ENCODE results near the gene DNAJC17.

The DNAJC17 gene

GRCh38 chr15:40793216-40793989 is 13.9 kb downstream of the DNAJC17 start:
- no peak for TF ChIP-seq CTCF (IDR thresholded peaks at IDR 0.05; ENCODE audit: insufficient read depth, low read depth, low read length, missing control alignments)
- no peak overlapping the region for H3K4me3 ChIP-seq (ENCODE audit: low read length)
- peak; percentile 97 for DNase-seq (ENCODE audit: low read depth)

DNA sequence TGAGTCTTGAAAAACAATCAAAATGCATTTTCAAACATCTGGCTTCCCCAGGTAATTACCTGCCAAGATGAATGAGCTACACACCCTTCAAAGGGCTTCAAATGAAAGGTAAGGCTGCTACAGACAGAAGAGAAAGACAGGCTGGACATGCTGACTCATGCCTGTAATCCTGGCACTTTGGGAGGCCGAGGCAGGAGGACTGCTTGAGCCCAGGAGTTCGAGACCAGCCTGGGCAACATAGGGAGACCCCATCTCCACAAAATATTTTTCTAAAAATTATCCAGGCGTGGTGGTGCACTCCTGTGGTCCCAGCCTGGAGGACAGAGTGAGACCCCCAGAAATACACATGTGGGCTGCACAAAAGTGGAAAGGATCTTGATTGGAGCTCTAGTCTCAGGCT is 14.9 kb downstream of the DNAJC17 start:
- no peak overlapping the region for H3K4me3 ChIP-seq (ENCODE audit: low read length)
- TF ChIP-seq CTCF (IDR thresholded peaks at IDR 0.05; ENCODE audit: insufficient read depth, low read depth, low read length, missing control alignments), result no peak
- DNase-seq (ENCODE audit: low read depth), result no peak

- DNase-seq (ENCODE audit: low read depth), result peak; percentile 57
- no peak for TF ChIP-seq CTCF (IDR thresholded peaks at IDR 0.05; ENCODE audit: insufficient read depth, low read depth, low read length, missing control alignments)
- no peak overlapping the region for H3K4me3 ChIP-seq (ENCODE audit: low read length)
Measured at GRCh38 chr15:40790718-40791117, 16.6 kb downstream of the DNAJC17 start.

DNA sequence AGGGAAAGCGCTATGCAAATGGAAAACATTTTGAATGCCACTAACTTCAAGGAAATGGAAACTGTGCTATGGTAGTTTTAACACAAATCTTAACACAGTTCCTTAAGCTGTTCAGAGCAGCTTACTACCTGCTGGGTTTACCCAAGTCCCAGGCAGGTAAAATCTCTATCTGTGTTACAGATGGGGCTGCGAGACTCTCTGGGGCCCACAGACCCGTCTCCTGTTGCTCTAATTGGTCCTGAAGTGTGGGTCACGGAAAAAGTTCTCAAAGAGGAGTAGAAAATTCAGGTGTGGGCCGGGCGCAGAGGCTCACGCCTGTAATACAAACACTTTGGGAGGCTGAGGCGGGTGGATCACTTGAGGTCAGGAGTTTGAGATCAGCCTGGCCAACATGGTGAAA is 17.3 kb downstream of the DNAJC17 start:
- no peak for DNase-seq (ENCODE audit: low read depth)
- no peak for TF ChIP-seq CTCF (IDR thresholded peaks at IDR 0.05; ENCODE audit: insufficient read depth, low read depth, low read length, missing control alignments)
- H3K4me3 ChIP-seq (ENCODE audit: low read length), result no peak overlapping the region

DNA sequence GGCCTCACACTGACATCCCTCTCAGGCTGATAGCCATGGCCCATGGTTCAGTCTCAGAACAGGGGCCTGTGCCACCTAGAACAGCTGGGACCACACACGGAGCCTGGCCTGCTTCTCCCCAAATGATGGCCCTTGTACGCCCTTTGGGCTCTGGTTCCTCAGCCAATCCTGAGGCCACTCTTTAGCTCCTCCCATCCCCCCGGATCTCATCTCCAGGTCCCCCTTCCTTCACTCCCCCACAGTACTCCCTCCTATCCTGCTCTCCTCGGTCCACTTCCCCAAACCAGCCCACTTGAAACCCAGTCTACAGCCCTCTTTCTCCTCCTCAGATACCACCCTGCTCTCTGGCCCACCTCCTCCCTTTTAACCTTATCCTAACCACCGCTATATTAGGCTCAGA is 18.2 kb downstream of the DNAJC17 start:
- no peak for DNase-seq (ENCODE audit: low read depth)
- no peak overlapping the region for H3K4me3 ChIP-seq (ENCODE audit: low read length)
- no peak for TF ChIP-seq CTCF (IDR thresholded peaks at IDR 0.05; ENCODE audit: insufficient read depth, low read depth, low read length, missing control alignments)

DNA sequence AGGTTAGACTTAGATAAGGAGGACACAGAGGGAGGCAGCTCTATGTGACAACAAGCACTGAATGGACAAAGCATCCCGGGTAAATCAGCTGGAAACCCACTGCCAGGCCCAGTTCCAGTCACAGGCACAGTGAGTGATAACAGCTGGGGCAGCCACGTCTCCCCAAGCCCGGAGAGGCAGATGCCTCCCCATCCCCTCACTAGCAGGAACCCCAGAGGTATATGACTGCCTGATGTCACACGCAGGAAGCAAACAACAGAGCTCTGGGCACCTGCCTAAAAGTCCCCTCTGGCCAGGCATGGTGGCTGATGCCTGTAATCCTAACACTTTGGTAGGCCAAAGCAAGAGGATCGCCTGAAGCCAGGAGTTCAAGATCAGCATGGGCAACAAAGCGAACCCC is 19.3 kb downstream of the DNAJC17 start:
- DNase-seq (ENCODE audit: low read depth), result no peak
- no peak for TF ChIP-seq CTCF (IDR thresholded peaks at IDR 0.05; ENCODE audit: insufficient read depth, low read depth, low read length, missing control alignments)
- H3K4me3 ChIP-seq (ENCODE audit: low read length), result no peak overlapping the region

DNA sequence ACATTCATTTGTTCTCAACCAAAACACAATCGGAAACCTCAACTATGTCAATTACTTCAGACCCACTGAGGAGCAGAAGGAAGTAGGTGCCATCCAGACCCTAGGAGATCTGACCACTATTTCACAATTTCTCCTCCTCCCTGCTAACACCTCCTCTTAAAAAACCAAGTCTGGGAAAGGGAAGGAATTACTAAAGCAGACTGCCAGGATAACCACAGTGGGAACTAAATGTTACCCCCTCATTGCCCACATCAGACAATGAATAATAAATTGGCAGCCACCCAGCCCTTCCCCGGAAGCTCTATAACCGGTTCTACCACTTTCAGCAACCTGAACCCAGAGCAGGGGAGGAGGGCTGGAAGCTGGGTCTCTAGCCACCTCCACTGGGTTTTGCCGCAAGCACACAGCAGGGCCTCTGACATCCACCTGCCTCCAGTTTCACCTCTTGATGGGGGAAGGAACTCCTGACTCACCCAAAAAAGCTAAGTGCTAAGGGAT is 19.9 kb downstream of the DNAJC17 start:
- peak; percentile 94 for DNase-seq (ENCODE audit: low read depth)
- no peak for TF ChIP-seq CTCF (IDR thresholded peaks at IDR 0.05; ENCODE audit: insufficient read depth, low read depth, low read length, missing control alignments)
- no peak overlapping the region for H3K4me3 ChIP-seq (ENCODE audit: low read length)
